ENCODE measurements around the gene CLIP2. TPM values are rescaled to one million over a fixed set of nuclear protein-coding genes. Genes with fewer than 3 reads are reported as not detected.

The CLIP2 gene
- total RNA-seq, 1 donor from 2014 or later = 26.5 TPM

DNA sequence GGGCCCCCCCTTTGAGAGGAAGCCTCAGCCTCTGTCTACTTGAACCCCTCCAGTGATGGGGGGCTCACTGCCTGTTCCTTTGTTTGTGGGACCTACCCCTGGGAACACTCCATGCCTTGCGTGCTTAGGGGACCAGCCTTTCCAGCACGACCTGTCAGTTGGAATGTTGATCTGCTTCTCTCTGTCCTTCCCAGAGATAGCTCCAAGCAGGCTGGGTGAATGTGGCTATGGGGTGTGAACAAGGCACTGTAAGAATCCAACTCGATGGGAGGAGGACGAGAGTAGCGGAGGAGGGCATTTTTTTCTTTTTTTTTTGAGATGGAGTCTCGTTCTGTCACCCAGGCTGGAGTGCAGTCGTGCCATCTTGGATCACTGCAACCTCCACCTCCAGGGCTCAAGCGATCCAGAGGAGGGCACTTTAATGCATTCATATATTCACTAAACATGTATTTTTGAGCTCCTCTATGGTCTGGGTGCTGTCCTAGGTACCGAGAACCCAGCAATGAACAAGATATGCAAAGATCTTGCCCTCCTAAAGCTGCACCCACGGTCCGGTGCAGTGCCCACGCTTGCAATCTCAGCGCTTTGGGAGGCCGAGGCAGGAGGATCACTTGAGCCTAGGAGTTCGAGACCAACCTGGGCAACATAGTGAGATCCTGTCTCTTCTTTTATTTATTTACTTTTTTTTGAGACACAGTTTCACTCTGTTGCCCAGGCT is 8.5 kb downstream of the CLIP2 start:
- no peak overlapping the region for H3K27ac Mint-ChIP-seq (ENCODE audit: unreplicated experiment)
- H3K27me3 Mint-ChIP-seq (ENCODE audit: low read depth) = peaks cover 15% of the 10 kb centered on the region
- no peaks in the 10 kb centered on the region for H3K36me3 Mint-ChIP-seq (ENCODE audit: low read depth)
- no peak for DNase-seq (ENCODE audit: low read depth, low spot score)
- H3K4me1 Mint-ChIP-seq = peaks cover 18% of the 10 kb centered on the region
- TF ChIP-seq, protein P1, sequence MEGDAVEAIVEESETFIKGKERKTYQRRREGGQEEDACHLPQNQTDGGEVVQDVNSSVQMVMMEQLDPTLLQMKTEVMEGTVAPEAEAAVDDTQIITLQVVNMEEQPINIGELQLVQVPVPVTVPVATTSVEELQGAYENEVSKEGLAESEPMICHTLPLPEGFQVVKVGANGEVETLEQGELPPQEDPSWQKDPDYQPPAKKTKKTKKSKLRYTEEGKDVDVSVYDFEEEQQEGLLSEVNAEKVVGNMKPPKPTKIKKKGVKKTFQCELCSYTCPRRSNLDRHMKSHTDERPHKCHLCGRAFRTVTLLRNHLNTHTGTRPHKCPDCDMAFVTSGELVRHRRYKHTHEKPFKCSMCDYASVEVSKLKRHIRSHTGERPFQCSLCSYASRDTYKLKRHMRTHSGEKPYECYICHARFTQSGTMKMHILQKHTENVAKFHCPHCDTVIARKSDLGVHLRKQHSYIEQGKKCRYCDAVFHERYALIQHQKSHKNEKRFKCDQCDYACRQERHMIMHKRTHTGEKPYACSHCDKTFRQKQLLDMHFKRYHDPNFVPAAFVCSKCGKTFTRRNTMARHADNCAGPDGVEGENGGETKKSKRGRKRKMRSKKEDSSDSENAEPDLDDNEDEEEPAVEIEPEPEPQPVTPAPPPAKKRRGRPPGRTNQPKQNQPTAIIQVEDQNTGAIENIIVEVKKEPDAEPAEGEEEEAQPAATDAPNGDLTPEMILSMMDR (conservative IDR thresholded peaks at IDR 0.05) = no peak
- no peak overlapping the region for H3K4me3 Mint-ChIP-seq
- H3K9me3 Mint-ChIP-seq = no peaks in the 10 kb centered on the region

DNA sequence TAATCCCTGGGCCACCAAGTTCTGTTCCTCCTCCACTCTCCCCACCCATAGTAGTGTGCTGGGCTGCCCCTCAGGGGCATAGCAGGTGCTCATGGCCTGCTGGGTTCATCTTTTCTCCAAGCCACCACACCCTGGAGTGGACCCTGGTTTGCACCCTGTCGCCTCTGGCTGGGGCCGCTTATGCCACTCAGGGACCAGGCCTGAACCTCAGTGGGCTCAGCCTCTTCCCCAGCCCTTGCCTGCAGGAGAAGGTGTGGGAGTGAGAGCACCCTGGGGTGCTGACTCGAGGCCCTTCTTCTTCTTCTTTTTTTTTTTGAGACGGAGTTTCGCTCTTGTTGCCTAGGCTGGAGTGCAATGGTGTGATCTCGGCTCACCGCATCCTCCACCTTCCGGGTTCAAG is 10.2 kb downstream of the CLIP2 start:
- H3K27me3 Mint-ChIP-seq (ENCODE audit: low read depth) = peaks cover 11% of the 10 kb centered on the region
- TF ChIP-seq, protein P1 (conservative IDR thresholded peaks at IDR 0.05) = no peak
- no peaks in the 10 kb centered on the region for H3K9me3 Mint-ChIP-seq
- H3K4me3 Mint-ChIP-seq = no peak overlapping the region
- no peak overlapping the region for H3K27ac Mint-ChIP-seq (ENCODE audit: unreplicated experiment)
- DNase-seq (ENCODE audit: low read depth, low spot score) = no peak
- no peaks in the 10 kb centered on the region for H3K36me3 Mint-ChIP-seq (ENCODE audit: low read depth)
- H3K4me1 Mint-ChIP-seq = peaks cover 10% of the 10 kb centered on the region

DNA sequence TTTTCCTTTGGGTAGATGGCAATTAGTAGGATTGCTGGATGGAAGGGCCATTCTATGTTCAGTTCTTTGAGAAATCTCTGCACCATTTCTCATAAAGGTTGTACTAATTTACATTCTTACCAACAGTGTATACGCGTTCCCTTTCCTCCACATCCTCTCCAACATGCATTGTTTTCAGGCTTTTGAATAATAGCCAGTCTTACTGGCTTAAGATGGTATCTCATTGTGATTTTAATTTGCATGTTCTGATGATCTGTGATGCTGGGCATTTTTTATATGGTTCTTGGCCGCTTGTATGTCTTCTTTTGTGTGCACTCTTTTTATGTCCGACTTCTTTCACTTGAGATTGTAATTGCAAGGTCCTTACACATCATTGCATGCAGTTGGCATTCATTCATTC is 11.7 kb downstream of the CLIP2 start:
- TF ChIP-seq, protein P1 (conservative IDR thresholded peaks at IDR 0.05) = no peak
- Mint-ChIP-seq H3K4me3 (no peak overlapping the region), H3K36me3 (ENCODE audit: low read depth) (no peaks in the 10 kb centered on the region), H3K9me3 (no peaks in the 10 kb centered on the region), H3K27me3 (ENCODE audit: low read depth) (peaks cover 6% of the 10 kb centered on the region), H3K4me1 (no peaks in the 10 kb centered on the region), H3K27ac (ENCODE audit: unreplicated experiment) (no peak overlapping the region)
- DNase-seq (ENCODE audit: low read depth, low spot score) = no peak

DNA sequence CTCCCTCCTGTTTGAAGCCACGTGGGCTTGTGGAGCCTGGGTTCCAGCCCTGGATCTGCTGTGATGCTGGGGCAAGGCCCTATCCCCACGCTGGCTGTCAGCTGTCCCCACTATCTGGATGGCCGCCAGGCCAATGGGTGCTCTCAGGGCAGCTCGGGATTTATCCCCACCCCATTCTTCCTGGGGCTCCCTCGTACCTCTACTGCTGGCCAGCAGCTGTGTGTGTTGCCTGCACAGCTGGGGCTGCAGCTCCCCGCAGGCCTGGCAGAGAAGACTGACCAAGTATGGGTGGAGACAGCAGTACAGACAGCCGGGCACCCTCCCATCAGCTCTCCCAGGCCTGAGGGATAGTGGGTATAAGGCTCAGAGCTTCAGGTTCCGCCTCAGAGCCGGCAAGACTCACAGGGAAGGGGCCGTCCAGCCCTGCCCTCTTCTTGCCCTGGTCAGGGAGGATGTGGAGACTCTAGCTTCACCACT is 13.6 kb downstream of the CLIP2 start:
- Mint-ChIP-seq H3K9me3 (no peaks in the 10 kb centered on the region), H3K36me3 (ENCODE audit: low read depth) (no peaks in the 10 kb centered on the region), H3K4me1 (peaks cover 8% of the 10 kb centered on the region), H3K27me3 (ENCODE audit: low read depth) (peaks cover 16% of the 10 kb centered on the region), H3K4me3 (no peak overlapping the region), H3K27ac (ENCODE audit: unreplicated experiment) (no peak overlapping the region)
- DNase-seq (ENCODE audit: low read depth, low spot score) = no peak
- TF ChIP-seq, protein P1 (conservative IDR thresholded peaks at IDR 0.05) = no peak

DNA sequence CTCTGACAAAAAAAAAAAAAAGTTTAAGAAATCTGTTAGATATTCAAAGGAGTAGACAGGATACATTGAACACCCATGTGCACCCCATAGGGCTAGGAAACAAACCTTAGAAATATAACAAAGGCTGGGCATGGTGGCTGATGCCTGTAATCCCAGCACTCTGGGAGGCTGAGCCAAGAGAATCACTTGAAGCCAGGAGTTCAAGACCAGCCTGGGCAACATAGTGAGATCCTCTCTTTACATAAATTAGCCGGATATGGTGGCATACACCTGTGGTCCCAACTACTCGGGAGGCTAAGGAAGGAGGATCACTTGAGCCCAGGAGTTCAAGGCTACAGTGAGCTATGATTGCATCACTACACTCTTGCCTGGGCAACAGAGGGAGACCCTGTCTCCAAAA is 15.3 kb downstream of the CLIP2 start:
- Mint-ChIP-seq H3K27ac (ENCODE audit: unreplicated experiment) (no peak overlapping the region), H3K36me3 (ENCODE audit: low read depth) (no peaks in the 10 kb centered on the region), H3K4me1 (peaks cover 8% of the 10 kb centered on the region), H3K27me3 (ENCODE audit: low read depth) (peaks cover 25% of the 10 kb centered on the region), H3K4me3 (no peak overlapping the region), H3K9me3 (no peaks in the 10 kb centered on the region)
- no peak for DNase-seq (ENCODE audit: low read depth, low spot score)
- TF ChIP-seq, protein P1 (conservative IDR thresholded peaks at IDR 0.05) = no peak
